ENCODE data around the gene KIRREL3.

Gene KIRREL3

GRCh38 chr11:126744699-126745098 is 255.9 kb downstream of the KIRREL3 start:
- Histone ChIP-seq H3K27me3 (ENCODE audit: low read length) (no peaks in the 10 kb centered on the region), H3K36me3 (ENCODE audit: low read length) (no peaks in the 10 kb centered on the region), H3K4me2 (ENCODE audit: low read depth, low read length, poor library complexity, severe bottlenecking) (no peak overlapping the region), H2AFZ (ENCODE audit: low read depth, low read length, severe bottlenecking) (no peak overlapping the region), H3K9me3 (ENCODE audit: insufficient read depth, low read length) (no peaks in the 10 kb centered on the region), H3F3A (ENCODE audit: insufficient read depth) (no peaks in the 10 kb centered on the region), H3K9me2 (replicated peaks; ENCODE audit: insufficient read depth, low read length) (no peaks in the 10 kb centered on the region), H3K9ac (ENCODE audit: low read length) (no peak overlapping the region), H3K27ac (ENCODE audit: low read depth, low read length) (no peak overlapping the region), H3K4me3 (ENCODE audit: insufficient read depth, low read length, poor library complexity, severe bottlenecking) (no peak overlapping the region), H4K20me1 (ENCODE audit: low read depth, low read length) (no peaks in the 10 kb centered on the region), H3K79me2 (ENCODE audit: insufficient read depth, low read length) (no peaks in the 10 kb centered on the region)
- no peak for TF ChIP-seq EZH2phosphoT487 (conservative IDR thresholded peaks at IDR 0.05; ENCODE audit: low read length)
- TF ChIP-seq, protein P1, sequence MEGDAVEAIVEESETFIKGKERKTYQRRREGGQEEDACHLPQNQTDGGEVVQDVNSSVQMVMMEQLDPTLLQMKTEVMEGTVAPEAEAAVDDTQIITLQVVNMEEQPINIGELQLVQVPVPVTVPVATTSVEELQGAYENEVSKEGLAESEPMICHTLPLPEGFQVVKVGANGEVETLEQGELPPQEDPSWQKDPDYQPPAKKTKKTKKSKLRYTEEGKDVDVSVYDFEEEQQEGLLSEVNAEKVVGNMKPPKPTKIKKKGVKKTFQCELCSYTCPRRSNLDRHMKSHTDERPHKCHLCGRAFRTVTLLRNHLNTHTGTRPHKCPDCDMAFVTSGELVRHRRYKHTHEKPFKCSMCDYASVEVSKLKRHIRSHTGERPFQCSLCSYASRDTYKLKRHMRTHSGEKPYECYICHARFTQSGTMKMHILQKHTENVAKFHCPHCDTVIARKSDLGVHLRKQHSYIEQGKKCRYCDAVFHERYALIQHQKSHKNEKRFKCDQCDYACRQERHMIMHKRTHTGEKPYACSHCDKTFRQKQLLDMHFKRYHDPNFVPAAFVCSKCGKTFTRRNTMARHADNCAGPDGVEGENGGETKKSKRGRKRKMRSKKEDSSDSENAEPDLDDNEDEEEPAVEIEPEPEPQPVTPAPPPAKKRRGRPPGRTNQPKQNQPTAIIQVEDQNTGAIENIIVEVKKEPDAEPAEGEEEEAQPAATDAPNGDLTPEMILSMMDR (IDR thresholded peaks at IDR 0.05; ENCODE audit: insufficient read depth, low read length, poor library complexity, severe bottlenecking) = no peak

- Histone ChIP-seq H3K9ac (ENCODE audit: low read length) (no peak overlapping the region), H3K27ac (ENCODE audit: low read depth, low read length) (no peak overlapping the region), H3K79me2 (ENCODE audit: insufficient read depth, low read length) (no peaks in the 10 kb centered on the region), H3K27me3 (ENCODE audit: low read length) (no peaks in the 10 kb centered on the region), H3K36me3 (ENCODE audit: low read length) (no peaks in the 10 kb centered on the region), H3K4me2 (ENCODE audit: low read depth, low read length, poor library complexity, severe bottlenecking) (no peak overlapping the region), H3K9me2 (replicated peaks; ENCODE audit: insufficient read depth, low read length) (no peaks in the 10 kb centered on the region), H3K4me3 (ENCODE audit: insufficient read depth, low read length, poor library complexity, severe bottlenecking) (no peak overlapping the region), H3K9me3 (ENCODE audit: insufficient read depth, low read length) (no peaks in the 10 kb centered on the region), H3F3A (ENCODE audit: insufficient read depth) (no peaks in the 10 kb centered on the region), H4K20me1 (ENCODE audit: low read depth, low read length) (no peaks in the 10 kb centered on the region), H2AFZ (ENCODE audit: low read depth, low read length, severe bottlenecking) (no peak overlapping the region)
- TF ChIP-seq EZH2phosphoT487 (conservative IDR thresholded peaks at IDR 0.05; ENCODE audit: low read length) = no peak
- TF ChIP-seq, protein P1 (IDR thresholded peaks at IDR 0.05; ENCODE audit: insufficient read depth, low read length, poor library complexity, severe bottlenecking) = no peak
Measured at GRCh38 chr11:126743628-126744027, 256.9 kb downstream of the KIRREL3 start.

DNA sequence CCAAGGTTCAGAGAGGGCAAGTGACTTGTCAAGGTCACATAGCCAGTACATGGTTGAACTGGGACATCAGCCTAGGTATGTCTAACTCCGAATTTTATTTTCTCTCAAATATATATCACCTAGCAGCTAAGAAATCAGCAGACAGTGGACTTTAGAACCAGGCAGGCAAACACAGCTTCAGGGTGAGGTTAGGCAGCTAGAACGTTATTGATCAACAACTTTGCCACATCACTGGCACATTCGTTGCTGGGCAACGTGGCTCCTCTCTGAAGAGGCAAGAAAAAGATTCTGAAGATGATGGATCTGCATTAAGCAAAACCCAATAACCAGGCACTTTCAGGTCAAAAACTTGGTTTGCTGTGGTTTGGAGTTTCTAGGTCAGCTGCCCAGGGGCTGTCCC is 258.0 kb downstream of the KIRREL3 start:
- Histone ChIP-seq H4K20me1 (ENCODE audit: low read depth, low read length) (no peaks in the 10 kb centered on the region), H3F3A (ENCODE audit: insufficient read depth) (no peaks in the 10 kb centered on the region), H3K79me2 (ENCODE audit: insufficient read depth, low read length) (no peaks in the 10 kb centered on the region), H3K9me3 (ENCODE audit: insufficient read depth, low read length) (no peaks in the 10 kb centered on the region), H3K9me2 (replicated peaks; ENCODE audit: insufficient read depth, low read length) (no peaks in the 10 kb centered on the region), H3K27ac (ENCODE audit: low read depth, low read length) (no peak overlapping the region), H3K4me3 (ENCODE audit: insufficient read depth, low read length, poor library complexity, severe bottlenecking) (no peak overlapping the region), H3K4me2 (ENCODE audit: low read depth, low read length, poor library complexity, severe bottlenecking) (no peak overlapping the region), H3K36me3 (ENCODE audit: low read length) (no peaks in the 10 kb centered on the region), H3K27me3 (ENCODE audit: low read length) (no peaks in the 10 kb centered on the region), H3K9ac (ENCODE audit: low read length) (no peak overlapping the region), H2AFZ (ENCODE audit: low read depth, low read length, severe bottlenecking) (no peak overlapping the region)
- TF ChIP-seq EZH2phosphoT487 (conservative IDR thresholded peaks at IDR 0.05; ENCODE audit: low read length) = no peak
- TF ChIP-seq, protein P1 (IDR thresholded peaks at IDR 0.05; ENCODE audit: insufficient read depth, low read length, poor library complexity, severe bottlenecking) = no peak

All from SU-DHL-6 (cell line).